Fibroblast of the aortic adventitia (primary cell): ENCODE data around the gene PEX5L. TPM values are rescaled to one million over a fixed set of nuclear protein-coding genes. Genes with fewer than 3 reads are reported as not detected.
"Not testable (repeated sequence)": the region's sequence is repeated elsewhere in the genome, so short reads cannot be mapped to it uniquely, and the experiment has no call there.

ENCODE experiments used
- DNase-seq: peaks from one replicate; pipeline ENCODE4 v3.0.0-alpha.2; 2010; ENCODE audit warnings: low read depth
- H3K4me3 ChIP-seq: 2 replicates; pipeline ENCODE4 v1.5.1; 2011; ENCODE audit warnings: low read depth, mild to moderate bottlenecking, control low read depth, low read length, moderate library complexity
- CTCF ChIP-seq: IDR thresholded peaks from 2 replicates; pipeline ENCODE4 v1.5.1; 2011; ENCODE audit warnings: mild to moderate bottlenecking, low read length, control low read depth, inconsistent platforms; ENCODE audit not compliant: insufficient read depth
- total RNA-seq: library from RNA; depleted of rRNA; stranded (reverse); fragments of >200 nt; gene quantifications from 2 replicates; pipeline ENCODE4 v1.2.3, GENCODE V29; 2012; ENCODE audit warnings: low replicate concordance

PEX5L gene
- total RNA-seq, 1 donor, result 0.27 TPM

GRCh38 chr3:179797192-179797591 is 239.5 kb downstream of the PEX5L start:
- no peak overlapping the region for H3K4me3 ChIP-seq
- DNase-seq, result no peak
- TF ChIP-seq CTCF, result no peak

DNA sequence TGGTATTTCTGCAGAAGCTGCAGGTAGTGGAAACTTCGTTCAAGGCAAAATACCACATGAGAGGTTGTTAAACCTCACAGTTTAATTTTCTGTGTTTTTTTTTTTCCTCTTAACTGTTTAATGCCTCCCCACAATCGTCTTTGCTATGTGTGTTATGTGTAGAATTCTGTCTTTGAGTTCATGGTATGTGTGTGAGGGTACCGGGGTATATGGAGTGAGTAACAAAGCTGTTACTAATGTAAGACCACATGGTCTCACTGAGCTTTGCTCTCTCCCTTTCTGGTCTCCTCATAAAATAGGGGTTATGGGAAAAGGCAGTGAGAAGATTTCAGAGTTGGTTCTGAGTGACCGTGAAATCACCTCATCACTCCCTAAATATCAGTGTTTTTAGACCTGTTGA is 240.3 kb downstream of the PEX5L start:
- H3K4me3 ChIP-seq, result no peak overlapping the region
- no peak for DNase-seq
- no peak for TF ChIP-seq CTCF

GRCh38 chr3:179794355-179794754 is 242.4 kb downstream of the PEX5L start:
- no peak overlapping the region for H3K4me3 ChIP-seq
- no peak for DNase-seq
- TF ChIP-seq CTCF, result no peak

DNA sequence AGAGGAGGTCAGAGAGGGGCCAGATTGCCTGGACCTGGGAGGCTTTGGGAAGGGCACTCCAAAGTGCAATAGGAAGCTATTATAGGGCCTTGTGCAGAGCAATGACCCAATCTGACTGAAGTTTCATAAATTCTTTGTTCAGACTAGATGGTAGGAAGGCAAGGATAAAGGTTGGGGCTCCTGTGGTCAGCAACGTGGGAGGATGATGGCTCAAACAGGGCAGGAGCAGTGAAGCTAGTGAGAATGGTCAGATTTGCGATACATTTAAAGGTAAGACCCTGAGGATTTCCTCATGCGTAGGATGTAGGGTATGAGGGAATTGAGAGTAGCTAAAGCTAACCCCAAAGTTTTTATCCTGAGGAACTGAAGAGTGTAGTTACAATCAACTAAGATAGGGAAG is 244.9 kb downstream of the PEX5L start:
- no peak overlapping the region for H3K4me3 ChIP-seq
- DNase-seq, result no peak
- TF ChIP-seq CTCF, result no peak

GRCh38 chr3:179788996-179789395 is 247.7 kb downstream of the PEX5L start:
- no peak for TF ChIP-seq CTCF
- no peak overlapping the region for H3K4me3 ChIP-seq
- DNase-seq, result no peak

DNA sequence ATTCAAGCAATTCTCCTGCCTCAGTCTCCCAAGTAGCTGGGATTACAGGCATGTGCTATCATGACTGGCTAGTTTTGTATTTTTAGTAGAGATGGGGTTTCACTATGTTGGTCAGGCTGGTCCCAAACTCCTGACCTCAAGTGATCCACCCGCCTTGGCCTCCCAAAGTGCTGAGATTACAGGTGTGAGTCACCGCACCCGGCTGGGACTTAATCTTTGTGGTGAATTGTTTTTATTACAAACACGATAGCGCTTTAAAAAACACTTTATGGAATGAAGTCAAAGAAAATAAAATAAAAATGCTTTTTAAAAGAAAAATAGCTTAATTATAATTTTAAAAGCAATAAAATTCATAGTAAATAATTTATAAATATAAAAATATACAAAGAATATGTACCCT is 253.9 kb downstream of the PEX5L start:
- not testable (repeated sequence) for H3K4me3 ChIP-seq
- peak; percentile 38 for DNase-seq

DNA sequence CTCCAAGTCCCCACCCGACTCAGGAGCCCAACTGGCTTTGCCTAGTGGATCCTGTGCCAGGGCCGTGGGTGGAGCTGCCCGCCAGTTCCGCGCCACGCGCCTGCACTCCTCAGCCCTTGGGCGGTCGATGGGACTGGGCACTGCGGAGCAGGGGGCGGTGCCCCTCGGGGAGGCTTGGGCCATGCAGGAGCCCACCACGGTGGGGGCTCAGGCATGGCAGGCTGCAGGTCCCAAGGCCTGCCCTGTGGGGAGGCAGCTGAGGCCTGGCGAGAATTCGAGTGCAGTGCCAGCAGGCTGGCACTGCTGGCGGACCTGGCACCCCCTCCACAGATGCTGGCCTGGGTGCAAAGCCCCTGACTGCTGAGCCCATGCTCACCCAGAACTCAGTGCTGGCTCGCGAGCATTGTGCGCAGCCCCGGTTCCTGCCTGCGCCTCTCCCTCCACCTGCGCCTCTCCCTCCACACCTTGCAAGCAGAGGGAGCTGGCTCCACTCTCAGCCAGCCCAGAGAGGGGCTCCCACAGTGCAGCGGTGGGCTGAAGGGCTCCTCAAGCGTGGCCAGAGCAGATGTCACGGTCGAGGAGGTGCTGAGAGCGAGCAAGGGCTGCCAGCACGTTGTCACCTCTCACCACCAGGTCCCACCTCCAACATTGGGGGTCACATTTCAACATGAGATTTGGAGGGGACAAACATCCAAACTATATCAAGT is 261.2 kb downstream of the PEX5L start:
- no peak overlapping the region for H3K4me3 ChIP-seq
- no peak for DNase-seq
- no peak for TF ChIP-seq CTCF
